Thymus (tissue), 11 donors: ENCODE measurements around the gene RASGRP4. TPM values are rescaled to one million over a fixed set of nuclear protein-coding genes. Genes with fewer than 3 reads are reported as not detected.
"Not testable (repeated sequence)": the region's sequence is repeated elsewhere in the genome, so short reads cannot be mapped to it uniquely, and the experiment has no call there.

ENCODE experiments used
- DNase-seq, 9 donors: peaks; one replicate each; pipeline ENCODE4 v3.0.0-alpha.2; 2013; ENCODE audit warnings: low spot score in 9 of 9, low read depth in 6 of 9, missing footprints in 1 of 9
- H3K27ac ChIP-seq, 2 donors: one replicate each; pipeline ENCODE4 v1.5.1; 2013; ENCODE audit warnings: control low read depth in 1 of 2, low read depth in 1 of 2, low read length in 1 of 2, mild to moderate bottlenecking in 1 of 2, moderate library complexity in 1 of 2
- H3K27me3 ChIP-seq, 2 donors: one replicate each; pipeline ENCODE4 v1.5.1; 2013; ENCODE audit warnings: low read length in 1 of 2; ENCODE audit not compliant: control insufficient read depth in 2 of 2, insufficient read depth in 1 of 2
- H3K36me3 ChIP-seq, 2 donors: one replicate each; pipeline ENCODE4 v1.5.1; 2013; ENCODE audit warnings: low read length in 1 of 2, mild to moderate bottlenecking in 1 of 2, moderate library complexity in 1 of 2; ENCODE audit not compliant: control insufficient read depth in 2 of 2, insufficient read depth in 2 of 2
- H3K4me1 ChIP-seq, 2 donors: one replicate each; pipeline ENCODE4 v1.5.1; 2013; ENCODE audit warnings: low read length in 2 of 2; ENCODE audit not compliant: control insufficient read depth in 2 of 2, insufficient read depth in 2 of 2
- H3K4me3 ChIP-seq, 2 donors: one replicate each; pipeline ENCODE4 v1.5.1; 2013; ENCODE audit warnings: low read length in 2 of 2, control low read depth in 1 of 2, mild to moderate bottlenecking in 1 of 2
- H3K9me3 ChIP-seq, 2 donors: one replicate each; pipeline ENCODE4 v1.5.1; 2013; ENCODE audit warnings: low read length in 1 of 2, mild to moderate bottlenecking in 1 of 2; ENCODE audit not compliant: control insufficient read depth in 2 of 2, insufficient read depth in 1 of 2
- WGBS: extraction: QIAGEN DNeasy Blood & Tissue Kit; methylation state at CpG from one replicate; pipeline ENCODE4 v1.1.7; 2013; 5-methylcytosine and 5-hydroxymethylcytosine counted together
- polyA plus RNA-seq: library from polyadenylated mRNA; stranded (reverse); fragments of 200-250 nt; gene quantifications from one replicate; pipeline ENCODE4 v1.2.3, GENCODE V29; 2013
- total RNA-seq: library from RNA; stranded (reverse); fragments of 120-200 nt; gene quantifications from one replicate; pipeline ENCODE4 v1.2.4, GENCODE V29; 2013
- donor health status: healthy.

The RASGRP4 gene
- total and polyA plus RNA-seq, 2 donors = 1.1 to 1.7 TPM

DNA sequence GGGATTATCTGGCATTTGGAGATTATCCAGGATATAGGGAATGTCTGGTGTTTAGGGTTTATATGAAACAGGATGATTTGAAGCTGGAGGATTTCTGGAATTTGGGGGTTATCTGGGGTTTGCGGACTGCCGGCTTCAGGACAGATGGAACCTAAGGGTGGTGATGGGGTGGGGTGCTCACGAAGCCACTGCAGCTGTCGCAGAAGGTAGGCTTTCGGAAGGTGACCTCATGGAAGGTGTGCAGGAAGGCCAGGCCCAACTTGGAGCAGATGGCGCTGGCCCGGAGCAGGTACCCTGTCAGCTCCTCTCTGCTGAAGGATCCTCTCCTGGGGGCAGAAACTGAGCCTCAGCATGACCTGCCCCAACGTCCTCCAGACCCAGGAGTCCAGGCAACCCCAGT lies 13.5 kb downstream of the RASGRP4 start:
- Histone ChIP-seq H3K36me3 (no peaks in the 10 kb centered on the region), H3K4me1 (peaks cover 0 to 2% of the 10 kb centered on the region in 2 donors), H3K9me3 (no peaks in the 10 kb centered on the region), H3K4me3 (no peak overlapping the region), H3K27ac (no peak overlapping the region), H3K27me3 (peaks cover under 1 to 2% of the 10 kb centered on the region in 2 donors)
- 97% methylated on average over 8 of the region's 8 CpGs for WGBS
- no peak for DNase-seq

DNA sequence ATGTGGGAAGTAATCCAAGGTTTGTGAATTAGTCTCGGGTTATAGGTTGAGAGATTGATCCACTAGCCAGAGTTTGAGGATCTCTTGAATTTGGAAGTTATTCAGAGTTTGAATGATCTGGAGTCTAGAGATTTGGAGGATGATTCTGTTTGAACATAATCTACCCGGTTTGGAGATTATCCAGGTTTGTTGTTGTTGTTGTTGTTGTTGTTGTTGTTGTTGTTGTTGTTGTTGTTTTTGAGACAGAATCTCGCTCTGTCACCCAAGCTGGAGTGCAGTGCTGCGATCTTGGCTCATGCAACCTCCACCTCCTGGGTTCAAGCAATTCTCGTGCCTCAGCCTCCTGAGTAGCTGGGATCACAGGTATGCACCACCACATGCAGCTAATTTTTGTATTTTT lies 14.1 kb downstream of the RASGRP4 start:
- not testable (repeated sequence) for H3K36me3 ChIP-seq, H3K4me3 ChIP-seq, H3K27me3 ChIP-seq, DNase-seq, H3K9me3 ChIP-seq, H3K27ac ChIP-seq, H3K4me1 ChIP-seq
- WGBS = 98% methylated on average over 5 of the region's 5 CpGs

DNA sequence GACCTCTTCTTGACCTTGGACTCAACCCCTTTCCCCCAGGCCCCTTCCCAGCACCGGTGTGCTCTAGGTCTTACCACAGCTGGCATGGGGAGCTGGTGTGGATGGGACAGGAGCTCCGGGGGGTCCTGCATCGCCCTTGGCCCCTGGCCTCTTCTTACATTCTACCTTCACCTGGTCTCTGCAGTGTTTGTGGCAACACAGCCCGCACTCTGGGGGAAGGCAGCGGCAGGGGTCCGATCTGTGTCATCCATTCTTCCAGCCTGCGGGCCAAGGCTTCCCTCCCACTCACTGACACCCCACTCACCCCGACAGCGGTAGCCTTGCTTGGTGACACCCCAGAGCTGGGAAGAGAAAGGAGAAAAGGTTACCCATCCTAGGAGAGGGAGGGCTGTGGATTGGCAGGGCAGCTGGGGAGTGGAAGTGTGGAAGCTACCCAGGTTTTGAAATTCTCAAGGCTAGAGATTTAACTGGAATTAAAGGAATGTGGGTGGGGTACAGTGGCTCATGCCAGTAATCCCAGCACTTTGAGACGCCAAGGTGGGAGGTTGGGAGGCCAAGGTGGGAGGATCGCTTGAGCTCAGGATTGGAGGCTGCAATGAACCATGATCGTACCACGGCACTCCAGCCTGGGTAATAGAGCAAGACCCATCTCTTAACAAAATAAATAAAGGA lies 14.8 kb downstream of the RASGRP4 start:
- Histone ChIP-seq H3K36me3 (peaks cover 4 to 10% of the 10 kb centered on the region in 2 donors), H3K9me3 (no peaks in the 10 kb centered on the region), H3K4me1 (no peaks in the 10 kb centered on the region), H3K27ac (no peak overlapping the region), H3K27me3 (peaks cover 0 to 2% of the 10 kb centered on the region in 2 donors), H3K4me3 (no peak overlapping the region)
- 95% methylated on average over 13 of the region's 13 CpGs for WGBS
- DNase-seq = no peak

GRCh38 chr19:38410407-38410806 lies 15.6 kb downstream of the RASGRP4 start:
- not testable (repeated sequence) for H3K4me1 ChIP-seq, H3K27me3 ChIP-seq, H3K9me3 ChIP-seq, H3K27ac ChIP-seq, DNase-seq, H3K4me3 ChIP-seq
- 93% methylated on average over 6 of the region's 6 CpGs for WGBS
- peaks cover 4 to 12% of the 10 kb centered on the region in 2 donors for H3K36me3 ChIP-seq

DNA sequence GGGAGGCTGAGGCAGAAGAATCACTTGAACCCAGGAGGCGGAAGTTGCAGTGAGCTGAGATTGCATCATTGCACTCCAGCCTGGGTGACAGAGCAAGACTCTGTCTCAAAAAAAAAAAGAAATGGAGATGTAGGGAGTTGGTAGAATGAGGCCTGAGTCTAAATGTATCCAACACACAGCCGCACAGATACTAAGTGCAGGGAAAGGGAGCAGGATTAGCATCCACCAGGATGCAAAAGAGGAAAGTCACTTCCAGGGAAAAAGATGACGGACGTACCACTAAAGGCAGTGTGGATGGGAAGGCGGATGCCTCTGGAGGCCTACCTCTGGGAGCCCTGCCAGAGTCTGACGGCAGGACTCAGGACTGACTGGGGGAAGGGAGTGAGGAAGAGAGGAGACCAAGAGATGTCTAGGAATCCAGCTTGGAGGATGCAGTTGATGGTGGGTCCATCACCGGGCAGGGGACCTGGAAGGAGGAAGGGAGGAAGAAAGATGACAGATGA lies 16.3 kb downstream of the RASGRP4 start:
- WGBS = 96% methylated on average over 7 of the region's 7 CpGs
- H3K36me3 ChIP-seq = peaks cover 7 to 18% of the 10 kb centered on the region in 2 donors
- H3K9me3 ChIP-seq = no peaks in the 10 kb centered on the region
- peaks cover 0 to under 1% of the 10 kb centered on the region in 2 donors for H3K27me3 ChIP-seq
- H3K4me1 ChIP-seq = no peaks in the 10 kb centered on the region
- H3K27ac ChIP-seq = no peak overlapping the region
- H3K4me3 ChIP-seq = no peak overlapping the region
- DNase-seq = no peak

DNA sequence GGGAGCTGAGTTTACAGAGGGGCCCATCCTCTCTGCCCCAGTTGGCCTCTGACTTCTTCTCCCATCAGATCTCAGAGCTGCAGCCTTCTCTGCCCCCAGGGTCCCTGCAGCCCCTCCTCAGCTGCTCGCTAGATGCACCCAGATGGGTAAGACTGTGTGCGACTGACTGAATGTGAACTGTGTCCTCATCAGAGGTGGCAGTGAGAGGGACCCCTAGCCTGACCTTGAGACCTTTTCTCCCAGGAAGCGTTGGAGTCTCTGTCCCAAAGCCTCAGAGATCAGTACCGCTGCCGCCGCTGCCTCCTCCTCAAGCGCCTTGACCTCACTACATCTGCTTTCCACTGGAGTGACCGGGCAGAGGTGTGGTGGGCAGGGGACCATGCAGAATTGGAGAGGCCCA lies 20.7 kb downstream of the RASGRP4 start:
- H3K36me3 ChIP-seq = peaks cover 7 to 18% of the 10 kb centered on the region in 2 donors
- H3K27me3 ChIP-seq = peaks cover 0 to 6% of the 10 kb centered on the region in 2 donors
- WGBS = 97% methylated on average over 8 of the region's 8 CpGs
- no peaks in the 10 kb centered on the region for H3K9me3 ChIP-seq
- no peak overlapping the region for H3K4me3 ChIP-seq
- H3K4me1 ChIP-seq = peaks cover 5 to 9% of the 10 kb centered on the region in 2 donors
- no peak for DNase-seq
- H3K27ac ChIP-seq = no peak overlapping the region

DNA sequence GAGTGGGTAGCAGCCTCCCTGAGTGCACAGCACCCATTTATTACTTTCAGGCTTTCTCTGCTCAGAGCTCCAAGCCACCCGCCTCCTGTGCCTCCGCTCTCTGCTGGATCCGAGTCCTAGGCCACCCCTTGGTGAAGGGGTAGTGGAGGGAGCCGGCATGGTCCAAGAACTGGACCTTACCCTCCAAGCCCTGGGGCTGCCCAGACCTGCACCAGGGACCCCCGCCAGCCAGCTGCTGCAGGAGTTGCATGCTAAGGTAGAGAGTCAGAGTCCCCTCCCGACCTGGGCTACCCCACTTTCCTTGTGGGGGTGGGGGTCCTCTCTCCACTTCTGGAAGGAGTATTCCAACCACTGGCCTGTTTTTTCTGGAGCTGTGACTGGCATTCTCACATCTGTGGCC lies 21.2 kb downstream of the RASGRP4 start:
- Histone ChIP-seq H3K9me3 (no peaks in the 10 kb centered on the region), H3K4me1 (peaks cover 5 to 9% of the 10 kb centered on the region in 2 donors), H3K27ac (no peak overlapping the region), H3K27me3 (peaks cover 0 to 7% of the 10 kb centered on the region in 2 donors), H3K36me3 (peaks cover 7 to 18% of the 10 kb centered on the region in 2 donors), H3K4me3 (no peak overlapping the region)
- no peak for DNase-seq
- 98% methylated on average over 6 of the region's 6 CpGs for WGBS

GRCh38 chr19:38402967-38403674 lies 22.9 kb downstream of the RASGRP4 start, which contains the start of gene FAM98C:
TSS of gene FAM98C (plus strand) at chr19:38403093. CDS start at chr19:38403154, 61 bp downstream.
- H3K27ac ChIP-seq = peak within 1 kb of the TSS; percentile 76 to 88
- peaks cover 7 to 18% of the 10 kb centered on the region in 2 donors for H3K36me3 ChIP-seq
- peaks cover 5 to 18% of the 10 kb centered on the region in 2 donors for H3K27me3 ChIP-seq
- peaks cover 5 to 9% of the 10 kb centered on the region in 2 donors for H3K4me1 ChIP-seq
- no peaks in the 10 kb centered on the region for H3K9me3 ChIP-seq
- under 1% methylated on average over 82 of the region's 82 CpGs for WGBS
- peak within 1 kb of the TSS; percentile 67 for H3K4me3 ChIP-seq
- peak; percentile 89 to 99 (median 98) for DNase-seq

- 5% methylated on average over 18 of the region's 18 CpGs for WGBS
- Histone ChIP-seq H3K9me3 (no peaks in the 10 kb centered on the region), H3K27ac (peak overlapping the region; percentile 76 to 88), H3K36me3 (peaks cover 7 to 18% of the 10 kb centered on the region in 2 donors), H3K27me3 (peaks cover 8 to 23% of the 10 kb centered on the region in 2 donors), H3K4me3 (peak overlapping the region; percentile 34 to 67), H3K4me1 (peaks cover 5 to 9% of the 10 kb centered on the region in 2 donors)
- no peak for DNase-seq
Measured at GRCh38 chr19:38402623-38402966, 23.4 kb downstream of the RASGRP4 start.
